GM06990 (cell line): Measurements from ENCODE around the gene HMCN2.

ENCODE experiments used
- DNase-seq: peaks from one replicate; pipeline ENCODE4 v3.0.0-alpha.2; 2011; ENCODE audit not compliant: insufficient read length; ENCODE audit errors: extremely low read depth
- H3K27me3 ChIP-seq: replicated peaks from 2 replicates; pipeline ENCODE4 v1.6.0; 2011; ENCODE audit warnings: low read length; ENCODE audit not compliant: control insufficient read depth, insufficient read depth
- H3K36me3 ChIP-seq: 2 replicates; pipeline ENCODE4 v1.5.1; 2011; ENCODE audit warnings: low read length; ENCODE audit not compliant: control insufficient read depth, insufficient read depth
- H3K4me3 ChIP-seq: replicated peaks from 2 replicates; pipeline ENCODE4 v1.5.1; 2011; ENCODE audit warnings: low read depth, mild to moderate bottlenecking, control low read depth, low read length
- TF ChIP-seq, protein P1 (sequence below): IDR thresholded peaks from 2 replicates; pipeline ENCODE4 v1.5.1; 2011; ENCODE audit warnings: low read length, control low read depth, mild to moderate bottlenecking, inconsistent platforms; ENCODE audit not compliant: insufficient read depth, poor library complexity, severe bottlenecking

Gene HMCN2

DNA sequence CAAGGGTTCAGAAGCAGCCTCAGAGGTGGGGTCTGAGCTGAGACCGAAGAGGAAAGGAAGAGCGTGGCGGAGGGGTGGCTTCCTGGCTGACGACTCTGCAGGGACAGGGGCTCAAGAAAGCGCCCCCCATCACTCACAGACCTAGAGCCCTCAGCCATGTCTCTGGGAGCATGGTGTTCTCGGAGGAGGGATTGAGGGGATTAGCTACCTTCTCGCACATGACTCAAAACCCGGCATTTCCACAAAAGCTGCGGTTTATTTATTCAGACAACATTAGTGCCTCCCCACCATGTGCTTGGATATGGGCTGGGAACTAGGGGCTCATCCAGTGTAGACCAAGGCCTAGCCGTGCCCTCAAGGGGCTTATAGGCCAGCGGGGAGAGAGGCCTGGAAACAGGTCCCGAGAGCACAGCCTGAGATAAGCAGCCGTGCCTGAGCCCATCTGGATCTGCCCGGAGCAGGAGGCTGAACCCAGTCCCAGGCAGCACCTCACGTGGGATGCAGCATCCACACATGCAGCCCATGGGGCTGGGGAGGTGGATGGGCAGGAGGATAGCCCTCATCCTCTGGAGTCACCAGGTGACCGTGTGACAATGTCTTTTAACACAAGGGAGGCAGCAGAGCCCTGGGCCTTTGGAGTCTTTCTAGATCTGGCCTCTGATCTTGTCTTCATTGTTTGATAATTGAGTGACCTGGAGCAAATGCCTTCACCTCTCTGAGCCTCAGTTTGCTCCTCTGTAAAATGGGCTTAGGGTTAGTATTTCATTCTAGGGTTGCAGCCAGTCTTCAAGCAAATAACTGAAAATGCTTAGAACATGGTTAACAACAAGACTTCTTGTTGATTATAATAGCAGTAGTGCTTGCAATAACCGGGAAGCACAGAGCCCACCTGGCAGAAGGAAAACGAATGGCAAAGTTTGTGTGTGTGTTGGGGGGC, 878 bp upstream of the HMCN2 start:
- DNase-seq = no peak
- no peaks in the 10 kb centered on the region for H3K36me3 ChIP-seq
- H3K27me3 ChIP-seq = peaks cover 1% of the 10 kb centered on the region
- TF ChIP-seq, protein P1, sequence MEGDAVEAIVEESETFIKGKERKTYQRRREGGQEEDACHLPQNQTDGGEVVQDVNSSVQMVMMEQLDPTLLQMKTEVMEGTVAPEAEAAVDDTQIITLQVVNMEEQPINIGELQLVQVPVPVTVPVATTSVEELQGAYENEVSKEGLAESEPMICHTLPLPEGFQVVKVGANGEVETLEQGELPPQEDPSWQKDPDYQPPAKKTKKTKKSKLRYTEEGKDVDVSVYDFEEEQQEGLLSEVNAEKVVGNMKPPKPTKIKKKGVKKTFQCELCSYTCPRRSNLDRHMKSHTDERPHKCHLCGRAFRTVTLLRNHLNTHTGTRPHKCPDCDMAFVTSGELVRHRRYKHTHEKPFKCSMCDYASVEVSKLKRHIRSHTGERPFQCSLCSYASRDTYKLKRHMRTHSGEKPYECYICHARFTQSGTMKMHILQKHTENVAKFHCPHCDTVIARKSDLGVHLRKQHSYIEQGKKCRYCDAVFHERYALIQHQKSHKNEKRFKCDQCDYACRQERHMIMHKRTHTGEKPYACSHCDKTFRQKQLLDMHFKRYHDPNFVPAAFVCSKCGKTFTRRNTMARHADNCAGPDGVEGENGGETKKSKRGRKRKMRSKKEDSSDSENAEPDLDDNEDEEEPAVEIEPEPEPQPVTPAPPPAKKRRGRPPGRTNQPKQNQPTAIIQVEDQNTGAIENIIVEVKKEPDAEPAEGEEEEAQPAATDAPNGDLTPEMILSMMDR = no peak
- no peak overlapping the region for H3K4me3 ChIP-seq

DNA sequence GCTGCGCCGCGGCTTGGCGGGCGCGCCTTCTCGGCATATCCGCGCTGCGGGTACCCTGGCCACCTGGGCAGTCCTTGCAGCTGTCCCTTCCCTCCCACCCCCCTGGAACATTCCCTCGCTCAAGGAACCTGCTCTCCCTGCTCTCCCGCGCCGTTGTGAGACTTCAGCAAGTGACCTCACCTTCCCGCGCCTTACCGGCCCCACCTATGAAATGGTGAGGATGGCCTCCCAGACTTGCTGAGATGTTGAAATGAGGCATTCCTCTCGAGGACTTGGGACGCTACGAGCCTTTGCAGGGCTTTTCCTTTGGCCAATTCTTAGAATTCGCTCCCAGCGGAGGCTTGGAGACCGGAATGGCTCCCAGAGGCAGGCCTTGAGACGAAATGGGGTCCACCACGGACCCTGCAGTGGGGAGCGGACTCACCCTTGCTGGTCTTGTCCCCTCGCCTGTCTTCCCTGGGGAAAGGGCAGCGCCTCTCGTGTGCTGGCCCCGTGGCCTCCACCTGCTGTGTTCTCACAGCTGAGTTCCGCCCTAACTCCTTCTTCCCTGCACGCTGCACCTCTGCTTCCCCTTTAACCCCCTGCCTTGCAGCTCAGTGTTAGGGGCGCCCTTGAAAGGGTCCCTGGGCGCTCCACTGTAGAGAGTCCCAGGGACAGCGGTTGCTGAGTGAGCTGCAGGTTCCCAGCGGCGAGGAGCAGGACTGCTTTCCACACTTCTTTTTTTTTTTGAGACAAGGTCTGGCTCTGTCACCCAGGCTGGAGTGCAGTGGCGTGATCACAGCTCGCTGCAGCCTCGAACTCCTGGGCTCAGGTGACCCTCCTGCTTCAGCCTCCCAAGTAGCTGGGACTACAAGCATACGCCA, 907 bp downstream of the HMCN2 start:
- no peak for DNase-seq

DNA sequence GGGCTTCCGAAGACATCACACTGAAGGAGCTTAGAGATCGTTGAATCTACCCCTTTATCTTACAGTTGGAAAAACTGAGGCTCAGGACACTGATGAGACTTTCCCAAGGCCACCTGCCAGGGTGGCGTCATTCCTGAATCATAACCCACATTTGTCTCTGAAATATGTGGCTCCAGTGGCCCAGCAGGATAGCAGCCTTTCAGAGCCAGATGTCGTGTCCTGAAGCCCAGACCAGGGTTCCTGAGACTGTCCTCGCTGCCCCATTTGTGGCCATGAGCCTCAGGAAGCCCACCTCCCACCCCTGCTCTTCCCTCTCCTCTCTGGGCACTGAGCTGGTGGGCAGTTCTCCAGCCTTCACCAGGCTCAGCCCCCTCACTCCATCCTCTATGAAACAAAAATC, 2.4 kb downstream of the HMCN2 start:
- TF ChIP-seq, protein P1 = no peak
- DNase-seq = no peak
- Histone ChIP-seq H3K4me3 (no peak overlapping the region), H3K27me3 (peaks cover 1% of the 10 kb centered on the region), H3K36me3 (no peaks in the 10 kb centered on the region)

More for the DNA sequence above, 907 bp downstream of the HMCN2 start:
- H3K36me3 ChIP-seq = no peaks in the 10 kb centered on the region
- H3K27me3 ChIP-seq = peaks cover 1% of the 10 kb centered on the region
- TF ChIP-seq, protein P1 = no peak
- no peak overlapping the region for H3K4me3 ChIP-seq

DNA sequence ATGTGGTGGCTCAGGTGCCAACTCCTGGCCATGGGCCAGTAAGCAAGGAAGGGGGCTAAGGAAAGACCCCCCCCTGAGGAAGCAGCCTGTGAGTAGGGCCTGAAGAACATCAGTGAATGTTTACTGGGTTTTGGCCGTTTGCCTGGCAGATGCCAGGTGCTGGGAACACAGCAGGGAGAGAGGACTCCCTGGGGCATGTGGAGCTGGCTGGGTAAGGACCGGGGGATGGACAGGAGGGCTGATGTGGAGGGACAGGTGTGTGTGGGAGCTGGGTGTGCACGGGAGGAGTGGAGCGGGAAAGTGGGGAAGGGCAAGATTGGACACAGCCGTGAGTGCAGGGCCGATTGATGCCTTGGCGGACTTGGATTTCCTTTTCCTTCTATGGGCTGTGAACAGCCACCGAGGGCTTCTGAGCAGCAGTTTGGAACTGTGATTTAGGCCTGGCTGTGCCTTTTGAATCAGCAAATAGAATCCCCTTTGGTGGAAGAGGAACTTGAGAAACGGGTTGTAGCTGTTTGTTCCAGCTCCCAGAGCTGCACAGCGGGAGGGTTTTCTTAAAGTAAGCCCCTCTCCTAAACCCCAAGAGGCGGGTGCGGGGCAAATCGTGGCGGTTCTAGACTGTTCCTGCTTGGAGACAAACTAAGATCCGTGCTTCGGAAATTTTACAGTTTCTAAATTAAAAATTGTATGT, 3.1 kb downstream of the HMCN2 start:
- TF ChIP-seq, protein P1 = no peak
- no peaks in the 10 kb centered on the region; the same call in none of the 2 replicates for H3K27me3 ChIP-seq
- H3K36me3 ChIP-seq = no peaks in the 10 kb centered on the region
- DNase-seq = no peak
- H3K4me3 ChIP-seq = no peak overlapping the region

DNA sequence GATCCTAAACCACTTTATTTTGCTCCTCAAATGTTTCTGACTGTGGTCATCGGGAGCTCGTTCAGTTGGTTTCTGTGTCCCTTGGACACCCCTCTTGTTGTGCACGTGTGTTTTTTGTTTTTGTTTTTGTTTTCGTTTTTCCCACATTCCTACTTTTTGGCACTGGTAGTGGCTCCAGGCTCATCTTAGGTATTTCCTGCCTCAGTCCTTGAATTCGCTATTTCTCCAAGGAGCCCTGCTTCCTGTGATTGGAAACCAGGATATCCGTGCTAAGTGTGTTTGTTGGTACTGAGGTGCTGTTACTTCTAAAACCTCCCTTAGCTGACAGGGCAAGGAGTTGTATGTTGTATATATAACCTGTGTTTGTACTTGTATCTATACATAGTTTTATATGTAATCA, 5.9 kb downstream of the HMCN2 start:
- DNase-seq = no peak
- no peaks in the 10 kb centered on the region; the same call in none of the 2 replicates for H3K27me3 ChIP-seq
- TF ChIP-seq, protein P1 = no peak
- H3K4me3 ChIP-seq = no peak overlapping the region
- H3K36me3 ChIP-seq = no peaks in the 10 kb centered on the region
